ENCODE data around the gene C1RL.

DNA sequence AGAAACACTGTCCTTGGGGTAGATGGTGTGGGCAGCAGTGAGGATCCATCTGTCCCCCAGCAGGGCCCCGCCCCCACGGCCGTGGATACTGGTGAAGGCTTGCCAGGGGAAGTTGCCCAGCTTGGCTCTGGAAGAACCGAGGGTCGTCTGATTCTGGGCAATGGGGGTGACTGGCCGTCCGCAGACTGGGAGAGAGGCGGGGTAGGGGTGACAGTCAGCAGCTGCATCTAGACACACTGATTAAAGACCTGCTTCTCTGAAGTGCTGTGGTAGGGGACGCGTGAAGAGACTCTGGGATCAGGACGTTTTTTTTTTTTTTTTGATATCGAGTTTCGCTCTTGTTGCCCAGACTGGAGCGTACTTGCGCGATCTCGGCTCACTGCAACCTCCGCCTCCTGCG is 12.0 kb downstream of the C1RL start:
- TF ChIP-seq TEAD4 (IDR thresholded peaks at IDR 0.05) (no peak), RAD21 (IDR thresholded peaks at IDR 0.05; ENCODE audit: low read depth) (no peak), USF1 (IDR thresholded peaks at IDR 0.05) (no peak), TAF1 (IDR thresholded peaks at IDR 0.05; ENCODE audit: low read depth) (no peak), CEBPB (IDR thresholded peaks at IDR 0.05) (no peak), CREB1 (IDR thresholded peaks at IDR 0.05; ENCODE audit: low read depth) (no peak)
